ENCODE results near the gene TRMU.

The TRMU gene, protein sequence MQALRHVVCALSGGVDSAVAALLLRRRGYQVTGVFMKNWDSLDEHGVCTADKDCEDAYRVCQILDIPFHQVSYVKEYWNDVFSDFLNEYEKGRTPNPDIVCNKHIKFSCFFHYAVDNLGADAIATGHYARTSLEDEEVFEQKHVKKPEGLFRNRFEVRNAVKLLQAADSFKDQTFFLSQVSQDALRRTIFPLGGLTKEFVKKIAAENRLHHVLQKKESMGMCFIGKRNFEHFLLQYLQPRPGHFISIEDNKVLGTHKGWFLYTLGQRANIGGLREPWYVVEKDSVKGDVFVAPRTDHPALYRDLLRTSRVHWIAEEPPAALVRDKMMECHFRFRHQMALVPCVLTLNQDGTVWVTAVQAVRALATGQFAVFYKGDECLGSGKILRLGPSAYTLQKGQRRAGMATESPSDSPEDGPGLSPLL

GRCh38 chr22:46335201-46336118, at the start of gene TRMU:
Gene TRMU, plus strand, starts transcription at chr22:46335714. Its CDS starts 51 bp downstream, at chr22:46335765.
- peak; percentile 50 to 69 for DNase-seq (ENCODE audit: low read depth in 2 of 2)

DNA sequence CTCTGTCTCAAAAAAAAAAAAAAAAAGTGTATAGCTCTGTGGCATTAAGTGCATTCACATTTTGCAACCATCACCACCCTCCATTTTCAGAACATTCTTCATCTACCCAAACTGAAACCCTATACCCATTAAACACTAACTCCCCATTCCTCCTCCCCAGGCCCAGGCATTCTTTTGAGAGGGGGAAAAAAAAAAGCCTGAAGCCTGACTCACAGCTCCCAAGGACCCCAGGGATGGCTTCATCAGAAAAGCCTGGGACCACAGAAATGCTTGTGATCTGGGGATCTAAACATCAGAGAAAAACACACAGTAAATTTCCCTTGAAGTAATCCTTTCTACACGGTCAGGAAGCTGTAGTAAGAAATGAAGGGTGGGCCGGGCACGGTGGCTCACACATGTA, 49.5 kb upstream of the TRMU start:
- no peak for DNase-seq (ENCODE audit: low read depth in 2 of 2)

- DNase-seq (ENCODE audit: low read depth in 2 of 2): no peak
These were observed 48.3 kb upstream of the TRMU start for GRCh38 chr22:46286941-46287872.

GRCh38 chr22:46287873-46288751, 47.4 kb upstream of the TRMU start:
- DNase-seq (ENCODE audit: low read depth in 2 of 2): no peak

- no peak for DNase-seq (ENCODE audit: low read depth in 2 of 2)
These were observed 46.7 kb upstream of the TRMU start for GRCh38 chr22:46288846-46289243.

- no peak for DNase-seq (ENCODE audit: low read depth in 2 of 2)
These were observed 46.1 kb upstream of the TRMU start for GRCh38 chr22:46289244-46289891.

DNA sequence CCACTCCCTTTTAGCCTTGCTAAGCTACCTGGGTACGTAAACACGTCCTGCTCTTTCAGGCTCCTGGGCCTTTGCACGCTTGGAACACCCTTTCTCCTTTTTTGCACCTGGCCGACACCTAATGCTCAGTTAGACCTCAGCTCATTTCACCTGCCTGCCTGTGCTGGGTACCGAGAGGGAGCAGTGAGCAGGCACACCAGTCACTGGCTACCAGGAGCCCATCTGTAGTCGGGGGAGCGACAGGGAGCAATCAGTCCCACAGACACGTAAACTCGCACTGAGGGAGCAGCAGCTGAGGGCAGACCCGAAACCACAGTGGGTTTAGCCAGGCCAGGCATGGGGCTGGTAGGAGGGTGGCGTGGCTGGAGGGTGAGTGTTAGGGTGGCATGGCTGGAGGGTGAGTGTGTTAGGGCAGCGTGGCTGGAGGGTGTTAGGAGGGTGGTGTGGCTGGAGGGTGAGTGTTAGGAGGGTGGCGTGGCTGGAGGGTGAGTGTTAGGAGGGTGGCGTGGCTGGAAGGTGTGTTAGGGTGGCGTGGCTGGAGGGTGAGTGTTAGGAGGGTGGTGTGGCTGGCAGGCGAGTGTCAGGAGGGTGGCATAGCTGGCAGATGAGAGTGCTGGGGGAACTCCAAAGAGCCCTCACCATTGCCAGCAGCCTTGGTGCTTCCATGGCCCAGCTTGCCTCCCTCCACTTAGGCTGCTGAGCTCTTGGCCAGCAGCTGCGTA, 45.2 kb upstream of the TRMU start:
- DNase-seq (ENCODE audit: low read depth in 2 of 2): no peak

DNA sequence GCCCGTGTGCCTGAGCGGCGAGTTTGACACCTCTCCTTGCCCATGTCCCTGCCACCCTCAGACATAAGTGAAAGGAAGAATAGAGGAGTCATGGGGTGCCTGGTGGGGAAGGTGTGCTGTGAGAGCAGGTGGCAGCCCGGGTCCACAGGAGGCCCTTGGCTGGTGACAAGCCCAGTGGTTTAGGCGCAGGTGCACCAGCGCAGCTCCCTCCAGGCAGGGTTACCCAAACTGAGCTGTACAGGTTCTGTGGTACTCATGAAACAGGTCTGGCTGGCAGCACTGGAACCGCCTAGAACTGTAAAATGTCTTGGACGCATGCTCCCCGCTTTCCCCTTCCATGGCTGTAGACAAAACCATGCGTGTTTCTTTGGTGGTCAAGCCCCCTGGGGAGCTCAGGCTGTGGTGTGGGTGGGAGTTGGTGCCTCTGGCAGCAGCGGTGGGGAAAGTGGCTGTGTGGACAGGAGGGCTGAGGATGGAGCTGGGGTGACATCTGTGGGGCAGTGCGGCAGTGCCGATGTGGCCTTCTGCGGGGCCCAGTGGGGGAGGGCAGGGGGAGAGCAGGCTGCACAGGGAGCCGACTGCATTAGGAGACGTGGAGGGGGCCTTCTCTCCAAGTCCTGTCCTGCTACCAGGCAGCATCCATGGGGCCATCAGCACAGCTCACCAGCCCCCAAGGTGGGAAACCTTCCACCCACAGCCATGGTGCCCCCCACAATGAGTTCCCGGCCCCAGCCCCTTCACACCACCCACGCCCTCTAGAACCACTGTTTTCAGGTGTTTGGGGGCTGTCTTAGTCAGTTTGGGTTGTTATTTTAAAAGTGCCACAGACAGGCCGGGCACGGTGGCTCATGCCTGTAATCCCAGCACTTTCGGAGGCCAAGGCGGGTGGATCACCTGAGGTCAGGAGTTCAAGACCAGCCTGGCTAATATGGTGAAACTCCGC, 44.4 kb upstream of the TRMU start:
- DNase-seq (ENCODE audit: low read depth in 2 of 2): no peak

DNA sequence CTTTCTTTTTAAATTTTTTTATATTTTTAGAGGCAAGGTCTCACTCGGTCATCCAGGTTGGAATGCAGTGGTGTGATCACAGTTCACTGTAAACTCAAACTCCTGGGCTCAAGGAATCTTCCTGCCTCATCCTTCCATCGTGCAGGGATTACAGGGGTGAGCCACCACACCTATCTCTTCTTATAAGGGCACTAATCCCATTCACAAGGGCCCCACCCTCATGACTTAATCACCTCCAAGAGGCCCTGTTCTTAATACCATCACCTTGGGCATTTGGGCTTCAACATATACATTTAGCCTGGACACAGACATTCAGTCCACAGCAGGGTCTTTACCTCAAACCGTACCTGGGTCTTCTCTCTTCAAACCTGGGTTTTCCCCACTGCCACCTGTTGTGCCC, 43.3 kb upstream of the TRMU start:
- DNase-seq (ENCODE audit: low read depth in 2 of 2): no peak

GRCh38 chr22:46292732-46293131, 42.8 kb upstream of the TRMU start:
- DNase-seq (ENCODE audit: low read depth in 2 of 2): no peak

DNA sequence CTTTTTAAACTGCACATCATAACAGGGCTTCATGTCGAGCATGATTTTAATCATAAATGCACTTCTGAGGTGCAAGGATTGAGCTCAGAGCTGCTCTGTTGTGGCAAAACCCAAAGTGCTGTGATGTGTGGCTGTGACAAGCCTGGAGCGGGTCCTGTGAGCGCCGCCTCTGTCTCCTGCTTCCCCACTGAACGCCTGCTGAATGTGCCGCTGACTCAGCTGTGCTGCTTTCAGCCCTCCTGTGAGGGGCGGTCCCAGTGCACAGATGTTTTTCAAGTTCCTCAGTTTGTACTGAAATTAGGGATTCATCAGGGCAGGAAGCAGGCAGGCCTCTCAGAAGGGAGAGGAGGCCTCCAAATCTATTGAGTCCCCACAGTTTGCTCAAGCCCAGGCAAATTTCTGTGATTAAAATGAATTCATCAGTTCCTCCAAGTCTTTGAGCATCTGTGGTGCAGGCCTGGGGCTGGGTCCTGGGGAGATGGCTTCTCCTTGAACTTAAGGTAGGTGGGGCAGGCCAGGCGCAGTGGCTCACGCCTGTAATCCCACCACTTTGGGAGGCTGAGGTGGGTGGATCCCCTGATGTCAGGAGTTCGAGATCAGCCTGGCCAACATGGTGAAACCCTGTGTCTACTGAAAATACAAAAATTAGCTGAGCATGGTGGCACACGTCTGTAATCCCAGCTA, 41.8 kb upstream of the TRMU start:
- DNase-seq (ENCODE audit: low read depth in 2 of 2): no peak

GRCh38 chr22:46294784-46295183, 40.7 kb upstream of the TRMU start:
- DNase-seq (ENCODE audit: low read depth in 2 of 2): no peak

- no peak for DNase-seq (ENCODE audit: low read depth in 2 of 2)
These were observed 40.1 kb upstream of the TRMU start for GRCh38 chr22:46295277-46295971.

GRCh38 chr22:46296257-46297150, 39.0 kb upstream of the TRMU start, which contains the start of gene GTSE1:
Gene GTSE1, plus strand, starts transcription at chr22:46296870. Its CDS starts 531 bp downstream, at chr22:46297401.
- peak; percentile 95 to 98 for DNase-seq (ENCODE audit: low read depth in 2 of 2)

DNA sequence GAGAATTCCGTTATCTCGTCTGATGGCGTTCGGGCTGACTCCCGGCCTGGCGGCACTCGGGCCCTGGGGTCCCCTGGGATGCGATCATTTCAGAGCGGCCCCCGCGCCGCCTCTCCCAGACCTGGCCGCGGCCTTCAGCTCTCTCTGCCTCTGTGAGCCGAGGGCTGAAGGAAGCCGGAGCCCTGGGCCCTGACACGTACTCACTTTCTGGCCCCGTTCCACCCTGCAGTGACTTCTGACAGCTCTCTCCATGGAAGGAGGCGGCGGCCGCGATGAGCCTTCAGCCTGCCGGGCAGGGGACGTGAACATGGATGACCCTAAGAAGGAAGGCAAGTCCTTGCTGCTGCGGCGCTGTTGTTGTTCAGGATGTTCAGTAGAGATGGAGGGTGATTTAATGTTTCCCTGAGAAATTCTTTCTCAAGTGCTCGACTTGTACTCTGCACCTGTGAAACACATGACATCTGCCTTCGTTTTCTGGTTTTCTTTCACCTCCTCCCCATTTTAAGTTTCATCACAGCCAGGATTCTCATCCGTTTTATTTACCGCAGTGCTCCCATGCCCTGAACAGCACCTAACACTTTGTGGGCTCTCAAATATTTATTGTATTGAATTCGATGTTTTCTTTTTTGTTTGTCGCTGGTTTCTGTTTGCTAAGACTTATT, 38.2 kb upstream of the TRMU start:
- no peak for DNase-seq (ENCODE audit: low read depth in 2 of 2)
